Adrenal gland (tissue), 12 donors: ENCODE results near the gene SMIM7. TPM values are rescaled to one million over a fixed set of nuclear protein-coding genes. Genes with fewer than 3 reads are reported as not detected.
"Not testable (repeated sequence)": the region's sequence is repeated elsewhere in the genome, so short reads cannot be mapped to it uniquely, and the experiment has no call there.

ENCODE experiments used
- DNase-seq, 7 donors: peaks; one replicate each; pipeline ENCODE4 v3.0.0-alpha.2; 2019 to 2020
- H3K27ac ChIP-seq, 5 donors: fragments of 200-600 bp; sonication (generic) in 4 of 5; 1 replicate in 3 of 5; 2 replicates in 2 of 5; pipeline versions ENCODE4 v1.5.1 to v1.8.0; 2016 to 2020; ENCODE audit warnings: mild to moderate bottlenecking in 1 of 5
- H3K27me3 ChIP-seq: fragments of 200-600 bp; 2 replicates; pipeline ENCODE4 v1.8.0; 2021
- H3K36me3 ChIP-seq, 2 donors: fragments of 200-600 bp; replicated peaks in 1 of 2; 1 replicate in 1 of 2; 2 replicates in 1 of 2; pipeline versions ENCODE4 v1.5.1 to v1.8.0; 2018 to 2022
- H3K4me1 ChIP-seq, 2 donors: fragments of 200-600 bp; replicated peaks in 1 of 2; 1 replicate in 1 of 2; 2 replicates in 1 of 2; pipeline versions ENCODE4 v1.5.1 to v1.8.0; 2018 to 2021
- H3K4me3 ChIP-seq, 4 donors: fragments of 200-600 bp; sonication (generic) in 3 of 4; one replicate each; pipeline ENCODE4 v1.5.1; 2016 to 2018
- H3K9me3 ChIP-seq, 3 donors: fragments of 200-600 bp; sonication (generic) in 1 of 3; replicated peaks in 1 of 3; 1 replicate in 2 of 3; 2 replicates in 1 of 3; pipeline versions ENCODE4 v1.5.1 to v1.8.0; 2016 to 2021
- CTCF ChIP-seq, 6 experiments: fragments of 450-650 bp in 4 of 6; fragments of 200-600 bp in 2 of 6; sonication (generic) in 1 of 6; IDR thresholded peaks; 1 replicate in 5 of 6; 2 replicates in 1 of 6; pipeline versions ENCODE4 v1.5.1 to v1.8.0; 2016 to 2021; ENCODE audit warnings: antibody characterized with exemption in 6 of 6, mild to moderate bottlenecking in 2 of 6, moderate library complexity in 1 of 6
- POLR2A ChIP-seq, 2 donors: fragments of 450-650 bp; IDR thresholded peaks; one replicate each; pipeline ENCODE4 v1.6.1; 2017; ENCODE audit warnings: antibody characterized with exemption in 2 of 2, mild to moderate bottlenecking in 2 of 2, moderate library complexity in 1 of 2
- WGBS, 4 donors: extraction: QIAGEN DNeasy Blood & Tissue Kit in 2 of 4; methylation state at CpG; one replicate each; pipeline versions ENCODE4 v1.1.5 to v1.1.7; 2013 to 2017; 5-methylcytosine and 5-hydroxymethylcytosine counted together
- intact Hi-C, 2 donors: fragments of 100-400 bp; cut with DNase I; formaldehyde crosslinking; loops; one replicate each; pipeline versions ENCODE4 v1.14.1 to v1.15.0; 2022 to 2023
- polyA plus RNA-seq, 3 donors: library from polyadenylated mRNA; stranded (reverse); fragments of 200-250 nt in 2 of 3; fragments of 350-450 nt in 1 of 3; fragmentation: Illumina TruSeq in 1 of 3; extraction: RNeasy Lipid Tissue Mini Kit (QIAGEN cat#74804) in 1 of 3; gene quantifications; one replicate each; pipeline ENCODE4 v1.2.3, GENCODE V29; 2013 to 2014
- total RNA-seq, 9 donors: library from RNA; depleted of rRNA in 4 of 9; stranded (reverse); fragments of >200 nt in 4 of 9; fragments of 120-200 nt in 1 of 9; fragmentation: NEBNext Ultra II Directional in 1 of 9; extraction: Animal tissue kit (Norgen Biotek cat#: 25700) in 1 of 9; gene quantifications; one replicate each; pipeline versions ENCODE4 v1.1.0 to v1.2.4, GENCODE V29; 2013 to 2023
- donor health status: healthy with polysubstance abuse.
- donor health status: Bipolar disorder and iron deficiency.
- donor health status: DM: yes; HTN: yes; CAD: no.
- donor health status: DM: no; HTN: no; CAD: no.
- donor health status: DM: no; HTN: no; CAD: no.
- donor health status: DM: yes; HTN: yes; CAD: no.

SMIM7 gene
- total and polyA plus RNA-seq, 12 donors: 76.0 to 136 (median 90.6) TPM

- H3K4me1 ChIP-seq: peaks cover 7 to 11% of the 10 kb centered on the region in 2 donors
- 73 to 83% (median 80%) methylated on average over 11 of the region's 11 CpGs for WGBS, 4 donors
- TF ChIP-seq POLR2A (IDR thresholded peaks at IDR 0.05) (no peak), CTCF (IDR thresholded peaks at IDR 0.05) (no peak)
- H3K27ac ChIP-seq: no peak overlapping the region
- DNase-seq: no peak
- no peaks in the 10 kb centered on the region for H3K9me3 ChIP-seq
- intact Hi-C loops: no loop called here
- H3K27me3 ChIP-seq: no peaks in the 10 kb centered on the region
- H3K4me3 ChIP-seq: no peak overlapping the region
- H3K36me3 ChIP-seq: peaks cover 0 to 74% of the 10 kb centered on the region in 2 donors
Measured at GRCh38 chr19:16655727-16656126, 4.2 kb downstream of the SMIM7 start.

- Histone ChIP-seq H3K4me1 (peaks cover 7 to 11% of the 10 kb centered on the region in 2 donors), H3K9me3 (no peaks in the 10 kb centered on the region), H3K36me3 (peaks cover 0 to 81% of the 10 kb centered on the region in 2 donors), H3K27ac (peak overlapping the region in 1 of 5 donors; percentile 13), H3K4me3 (no peak overlapping the region), H3K27me3 (no peaks in the 10 kb centered on the region)
- WGBS, 4 donors: 81 to 94% (median 88%) methylated on average over 3 of the region's 3 CpGs
- TF ChIP-seq CTCF (IDR thresholded peaks at IDR 0.05) (no peak), POLR2A (IDR thresholded peaks at IDR 0.05) (no peak)
- intact Hi-C loops: no loop called here
- DNase-seq: no peak
Measured at GRCh38 chr19:16654627-16655026, 5.3 kb downstream of the SMIM7 start.

- Histone ChIP-seq H3K27ac (no peak overlapping the region), H3K27me3 (no peaks in the 10 kb centered on the region), H3K4me3 (no peak overlapping the region), H3K36me3 (peaks cover 0 to 86% of the 10 kb centered on the region in 2 donors), H3K4me1 (peaks cover 7 to 10% of the 10 kb centered on the region in 2 donors), H3K9me3 (no peaks in the 10 kb centered on the region)
- DNase-seq: no peak
- intact Hi-C loops: no loop called here
- TF ChIP-seq POLR2A (IDR thresholded peaks at IDR 0.05) (no peak), CTCF (IDR thresholded peaks at IDR 0.05) (no peak)
- WGBS, 4 donors: 84 to 98% (median 97%) methylated on average over 3 of the region's 3 CpGs
Measured at GRCh38 chr19:16654140-16654539, 5.8 kb downstream of the SMIM7 start.

GRCh38 chr19:16652854-16653253 lies 7.1 kb downstream of the SMIM7 start:
- Histone ChIP-seq H3K27ac (no peak overlapping the region), H3K4me3 (no peak overlapping the region), H3K9me3 (no peaks in the 10 kb centered on the region), H3K36me3 (peaks cover 0 to 86% of the 10 kb centered on the region in 2 donors), H3K27me3 (no peaks in the 10 kb centered on the region), H3K4me1 (no peaks in the 10 kb centered on the region)
- TF ChIP-seq POLR2A (IDR thresholded peaks at IDR 0.05) (no peak), CTCF (IDR thresholded peaks at IDR 0.05) (no peak)
- 69 to 83% (median 76%) methylated on average over 7 of the region's 7 CpGs for WGBS, 4 donors
- no peak for DNase-seq
- intact Hi-C loops: no loop called here

GRCh38 chr19:16651421-16652188 lies 8.3 kb downstream of the SMIM7 start:
- H3K4me1 ChIP-seq, H3K27me3 ChIP-seq, H3K9me3 ChIP-seq, H3K4me3 ChIP-seq, H3K27ac ChIP-seq, DNase-seq, intact Hi-C loops: not testable (repeated sequence)
- WGBS, 4 donors: 88 to 91% (median 89%) methylated on average over 7 to 8 of the region's 8 CpGs
- peaks cover 0 to 85% of the 10 kb centered on the region in 2 donors for H3K36me3 ChIP-seq
